Activated CD8-positive, alpha-beta memory T cell treated with anti-CD3 and anti-CD28 coated beads for 1 hour (primary cell): ENCODE results near the gene STK32B.
"Not testable (repeated sequence)": the region's sequence is repeated elsewhere in the genome, so short reads cannot be mapped to it uniquely, and the experiment has no call there.

Experiments used
- DNase-seq, 2 donors: peaks; one replicate each; pipeline ENCODE4 v3.0.0-alpha.2; 2020; ENCODE audit warnings: low read depth in 1 of 2; ENCODE audit errors: extremely low read depth in 1 of 2

STK32B gene

DNA sequence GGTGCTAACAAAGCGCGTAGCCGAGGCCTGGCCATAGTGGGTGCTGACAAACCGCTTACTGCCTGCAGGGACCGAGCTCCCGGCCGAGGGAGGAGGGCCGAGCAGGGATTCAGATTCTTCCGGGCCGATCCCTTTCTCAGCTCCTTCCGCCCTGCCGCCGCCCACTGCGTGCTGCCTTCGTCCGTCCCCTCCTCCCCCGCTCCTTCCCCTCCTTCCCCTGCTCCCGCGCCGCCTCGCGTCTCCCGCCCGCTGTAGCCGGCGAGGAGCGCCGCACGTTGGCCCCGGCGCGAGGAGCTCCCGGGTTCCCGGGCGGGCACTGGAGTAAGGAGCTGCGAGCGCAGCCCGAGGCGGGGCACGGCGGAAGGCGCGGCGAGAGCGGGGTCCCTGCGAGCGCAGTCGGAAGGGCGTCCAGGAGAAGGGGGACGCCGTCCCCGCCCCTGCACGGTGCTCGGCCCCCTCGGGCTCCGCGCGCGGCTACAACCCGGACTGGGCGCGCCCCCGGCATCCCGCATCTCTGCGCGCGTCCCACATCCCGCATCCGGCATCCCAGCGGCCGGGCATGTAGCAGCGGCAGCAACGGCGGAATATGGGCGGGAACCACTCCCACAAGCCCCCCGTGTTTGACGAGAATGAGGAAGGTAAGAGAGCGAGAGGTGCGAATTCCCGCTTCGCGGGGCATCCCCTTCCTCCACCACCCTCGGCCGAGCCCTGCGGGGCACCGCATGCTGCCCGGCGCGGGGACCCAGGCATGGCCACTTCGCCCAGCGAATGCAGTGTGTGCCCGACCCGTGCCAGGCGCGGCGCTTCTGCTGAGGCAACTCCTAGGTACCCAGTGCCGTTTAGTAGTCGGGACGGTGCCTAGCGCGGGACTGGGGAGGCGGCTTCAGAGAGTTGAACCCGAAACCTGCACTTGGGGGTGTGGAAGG, at the start of gene STK32B:
STK32B (plus strand) TSS at position 203 of the 926 bp plus-strand sequence.
- DNase-seq = no peak

DNA sequence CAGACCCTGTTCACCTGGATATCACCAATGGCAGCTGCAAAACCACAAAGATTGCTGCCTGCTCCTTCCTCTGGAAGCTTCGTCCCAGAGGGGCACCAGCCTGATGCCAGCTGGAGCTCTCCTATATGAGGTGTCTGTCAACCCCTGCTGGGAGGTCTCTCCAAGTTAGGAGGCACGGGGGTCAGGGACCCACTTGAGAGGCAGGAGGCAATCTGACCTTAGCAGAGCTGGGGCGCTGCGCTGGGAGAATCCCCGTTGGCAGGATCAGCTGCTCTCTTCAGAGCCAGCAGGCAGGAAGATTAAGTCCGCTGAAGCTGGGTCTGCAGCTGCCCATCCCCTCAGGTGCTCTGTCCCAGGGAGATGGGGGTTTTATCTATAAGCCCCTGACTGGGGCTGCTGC, 49.6 kb upstream of the STK32B start:
- not testable (repeated sequence) for DNase-seq

DNA sequence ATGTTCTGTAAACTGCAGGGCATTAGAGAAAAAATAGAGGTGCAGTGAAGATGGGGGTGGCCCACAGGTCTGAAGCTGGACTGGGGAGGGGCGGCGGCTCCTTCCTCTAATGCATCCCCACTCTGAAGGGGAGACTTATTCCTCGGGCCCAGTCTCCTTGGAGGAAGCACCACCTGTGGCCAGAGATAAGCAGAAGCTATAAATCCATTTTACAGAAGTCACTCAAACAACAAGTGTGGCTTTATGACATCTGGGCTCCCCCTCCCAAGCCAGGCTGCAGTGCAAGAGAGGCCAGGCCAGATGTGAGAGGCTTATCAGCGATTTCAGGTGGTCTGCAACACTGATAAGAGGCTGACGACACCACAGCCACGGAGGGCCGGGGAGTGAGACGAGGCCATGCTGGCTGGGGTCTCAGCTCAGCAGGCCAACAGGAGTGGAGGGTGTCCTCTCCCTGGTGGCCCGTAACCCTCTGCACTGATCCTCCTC, 47.9 kb upstream of the STK32B start:
- no peak for DNase-seq

DNA sequence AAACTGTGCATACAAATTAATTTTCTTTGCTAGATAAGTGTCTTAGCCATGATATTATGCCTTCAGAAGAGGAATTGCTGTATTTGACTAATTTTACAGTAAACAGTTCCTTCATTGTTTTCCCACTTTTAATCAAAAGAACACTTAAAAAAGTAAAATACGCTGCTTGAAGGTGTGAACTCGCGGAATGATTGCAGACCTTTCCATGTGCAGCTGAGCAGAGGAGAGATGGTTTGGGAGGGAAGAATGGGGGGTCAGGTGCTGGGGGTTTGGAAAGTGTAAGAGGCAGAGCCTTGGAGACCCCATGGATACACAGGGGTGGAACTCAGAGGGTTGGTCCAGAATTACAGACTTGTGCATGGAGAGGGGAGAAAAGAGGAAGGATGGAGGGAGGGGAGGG, 47.4 kb upstream of the STK32B start:
- no peak for DNase-seq

DNA sequence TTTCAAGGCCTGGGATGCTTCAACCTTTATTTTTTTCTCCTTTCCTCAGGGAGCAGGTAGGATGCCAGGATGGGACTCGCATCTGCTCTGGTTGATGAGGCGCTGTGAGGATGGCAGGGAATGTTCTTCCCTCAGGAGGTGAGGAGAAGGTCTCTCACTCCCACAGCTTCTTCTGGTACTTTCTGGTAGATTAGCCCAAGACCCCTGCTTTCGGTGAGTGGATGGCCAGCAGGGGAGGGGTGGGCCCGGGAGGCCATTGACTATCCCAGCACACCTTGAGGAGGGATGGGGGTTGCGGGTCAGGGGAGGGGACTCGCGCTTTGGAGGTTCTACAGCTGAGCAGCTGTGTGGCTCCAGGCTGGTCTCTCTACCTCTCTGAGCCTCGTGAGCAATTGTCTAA, 46.8 kb upstream of the STK32B start:
- no peak for DNase-seq

DNA sequence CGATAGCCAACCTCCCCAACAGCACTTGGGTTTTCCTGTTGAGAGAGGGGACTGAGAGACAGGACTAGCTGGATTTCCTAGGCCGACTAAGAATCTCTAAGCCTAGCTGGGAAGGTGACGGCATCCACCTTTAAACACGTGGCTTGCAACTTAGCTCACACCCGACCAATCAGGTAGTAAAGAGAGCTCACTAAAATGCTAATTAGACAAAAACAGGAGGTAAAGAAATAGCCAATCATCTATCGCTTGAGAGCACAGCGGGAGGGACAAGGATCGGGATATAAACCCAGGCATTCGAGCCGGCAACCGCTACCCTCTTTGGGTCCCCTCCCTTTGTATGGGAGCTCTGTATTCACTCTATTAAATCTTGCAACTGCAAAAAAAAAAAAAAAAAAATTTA, 44.3 kb upstream of the STK32B start:
- DNase-seq = not testable (repeated sequence)

DNA sequence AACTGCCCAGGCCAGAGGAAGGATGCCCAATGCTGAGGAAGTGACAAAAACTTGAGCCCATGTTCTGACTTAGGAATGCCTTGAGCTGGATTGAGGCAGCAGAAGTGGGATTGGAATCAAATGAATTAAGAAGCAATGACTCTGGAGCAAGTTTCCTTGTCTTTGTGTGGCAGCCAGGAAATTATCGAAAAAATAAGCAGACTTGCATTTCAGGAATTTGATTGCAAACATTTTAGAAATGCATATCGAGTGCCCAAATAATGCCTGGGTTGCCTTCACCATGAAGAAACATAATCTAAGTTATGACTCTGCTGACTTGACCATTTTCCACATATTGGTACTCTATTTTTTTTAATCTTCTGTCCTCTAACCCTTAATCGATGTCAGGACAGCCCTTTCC, 41.5 kb upstream of the STK32B start:
- DNase-seq = no peak

DNA sequence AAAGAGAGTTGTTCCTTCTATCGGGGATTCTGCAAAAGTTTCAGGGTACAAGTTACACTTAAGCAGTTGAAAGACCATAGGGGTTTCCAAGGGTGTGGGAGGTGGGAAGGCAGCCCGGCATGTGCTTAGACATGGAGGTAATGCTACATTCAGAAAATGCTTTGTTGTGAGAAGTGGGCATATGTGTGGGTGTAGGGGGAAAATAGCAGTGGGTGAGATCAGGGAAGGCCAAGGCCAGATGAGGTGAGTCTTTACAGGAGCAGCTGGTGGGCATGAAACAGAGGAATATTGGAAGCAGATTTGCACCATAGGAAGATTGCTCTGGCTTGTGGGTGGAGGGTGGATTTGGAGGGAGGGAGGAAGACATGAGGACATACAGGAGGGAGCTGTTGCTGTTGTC, 40.3 kb upstream of the STK32B start:
- no peak for DNase-seq

DNA sequence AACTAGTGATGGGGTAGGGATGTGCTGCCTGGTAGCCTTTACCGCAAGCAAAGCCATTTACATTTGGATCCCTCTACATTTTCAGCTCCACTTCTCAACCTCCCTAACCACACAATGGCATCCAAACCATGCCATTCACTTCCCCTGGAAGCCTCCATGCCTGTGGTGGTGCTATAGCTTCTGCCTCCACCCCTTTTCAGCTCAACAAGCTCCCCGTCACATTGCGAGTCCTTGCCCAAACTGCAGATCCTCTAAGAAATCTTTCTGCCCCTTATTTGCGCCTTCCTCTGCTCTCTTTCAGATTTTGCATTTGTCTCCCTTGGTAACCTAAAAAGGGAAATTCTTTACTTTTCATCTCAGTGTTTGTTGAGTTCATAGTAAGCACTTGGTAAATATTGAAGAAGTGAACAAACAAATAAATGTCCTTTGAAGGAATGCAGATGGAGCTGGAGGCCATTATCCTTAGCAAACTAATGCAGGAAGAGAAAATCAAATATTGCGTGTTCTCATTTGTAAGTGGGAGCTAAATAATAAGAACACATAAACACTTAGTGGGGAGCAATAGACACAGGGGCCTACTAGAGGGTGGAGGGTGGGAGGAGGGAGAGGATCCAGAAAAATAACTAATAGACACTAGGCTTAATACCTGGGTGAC, 38.9 kb upstream of the STK32B start:
- DNase-seq = no peak

DNA sequence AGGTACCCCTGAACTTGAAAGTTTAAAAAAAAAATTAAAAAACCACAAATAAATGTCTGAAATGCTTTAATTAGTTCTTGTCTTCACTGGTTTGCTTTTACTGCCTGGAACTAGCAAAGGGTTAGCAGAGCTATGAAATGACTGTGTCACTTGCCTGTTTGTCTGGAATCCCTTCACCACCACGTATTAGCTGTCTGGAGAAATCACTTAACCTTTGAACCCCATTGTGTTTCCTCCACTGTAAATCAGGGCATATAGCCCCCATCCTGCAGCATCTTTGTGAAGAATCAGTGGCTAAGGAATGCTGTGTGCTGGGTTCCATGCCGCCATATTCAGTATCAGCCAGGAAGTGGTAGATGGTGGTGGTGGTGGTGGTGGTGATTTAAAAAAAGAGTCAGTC, 38.3 kb upstream of the STK32B start:
- DNase-seq = no peak

DNA sequence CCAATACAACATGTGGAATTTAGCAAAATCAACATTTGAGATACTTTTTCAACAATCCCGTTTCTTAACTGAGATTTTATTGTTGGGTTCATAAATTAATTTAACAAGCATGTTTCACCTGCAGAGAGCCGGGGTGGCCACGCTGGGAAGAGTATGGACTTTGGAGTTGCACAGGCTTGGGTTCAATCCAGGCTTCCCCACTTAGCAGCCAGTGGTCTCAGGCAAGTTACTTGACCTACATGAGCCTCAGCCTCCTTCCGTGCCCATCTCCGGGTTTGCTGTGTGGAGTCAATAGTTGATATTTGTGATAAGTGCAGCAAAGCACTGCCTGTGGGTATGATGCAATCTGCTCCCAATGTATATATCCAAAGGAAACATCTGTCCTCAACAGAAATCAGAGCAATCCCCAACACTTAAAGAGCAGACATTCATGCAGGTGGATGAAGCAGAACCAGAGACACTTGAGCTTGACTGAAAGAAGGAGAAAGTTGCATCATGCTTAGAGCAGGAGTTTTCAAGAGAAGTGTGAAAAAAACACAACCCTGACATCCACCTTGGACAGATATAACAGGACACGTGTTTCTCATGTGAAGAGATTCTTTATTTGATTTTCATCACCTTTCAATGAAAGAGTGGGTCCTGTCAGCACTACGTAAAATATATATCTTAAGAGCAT, 37.1 kb upstream of the STK32B start:
- no peak for DNase-seq

DNA sequence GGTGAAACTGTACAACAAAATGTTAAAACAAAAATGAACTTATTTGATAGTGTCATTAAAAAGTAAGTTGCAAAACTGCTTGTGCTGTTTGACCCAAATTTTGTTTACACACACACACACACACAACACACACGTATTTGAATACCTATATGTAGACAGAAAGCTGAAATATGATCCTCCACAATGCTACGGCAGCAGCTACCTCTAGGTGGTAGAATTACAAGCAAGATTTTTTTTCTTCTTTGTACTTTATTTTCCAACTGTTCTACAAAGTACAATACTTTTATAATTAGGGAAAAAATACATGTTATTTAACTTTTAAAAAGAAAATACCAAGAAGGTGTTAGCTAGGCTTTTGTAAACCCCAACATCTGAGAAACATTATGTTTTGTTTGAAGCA, 33.2 kb upstream of the STK32B start:
- DNase-seq = no peak

DNA sequence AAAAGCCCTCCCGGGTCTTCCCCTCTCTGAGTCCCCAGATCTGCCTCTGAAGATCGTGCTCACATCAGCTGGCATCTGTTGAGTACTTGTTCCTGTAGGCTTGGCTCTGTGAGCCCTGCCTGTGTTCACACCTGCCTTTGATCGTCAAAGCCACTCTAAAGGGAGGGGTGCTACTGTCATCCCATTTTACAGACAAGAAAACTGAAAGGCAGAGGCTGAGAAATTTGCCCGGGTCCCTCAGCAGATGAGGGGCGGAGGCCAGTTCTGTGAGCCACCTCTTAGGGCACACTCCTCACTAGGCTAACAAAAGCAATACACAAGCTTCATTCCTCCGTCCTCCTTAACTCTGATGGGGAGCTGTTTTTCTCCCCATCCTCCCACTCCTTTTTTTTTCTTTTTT, 32.7 kb upstream of the STK32B start:
- no peak for DNase-seq

DNA sequence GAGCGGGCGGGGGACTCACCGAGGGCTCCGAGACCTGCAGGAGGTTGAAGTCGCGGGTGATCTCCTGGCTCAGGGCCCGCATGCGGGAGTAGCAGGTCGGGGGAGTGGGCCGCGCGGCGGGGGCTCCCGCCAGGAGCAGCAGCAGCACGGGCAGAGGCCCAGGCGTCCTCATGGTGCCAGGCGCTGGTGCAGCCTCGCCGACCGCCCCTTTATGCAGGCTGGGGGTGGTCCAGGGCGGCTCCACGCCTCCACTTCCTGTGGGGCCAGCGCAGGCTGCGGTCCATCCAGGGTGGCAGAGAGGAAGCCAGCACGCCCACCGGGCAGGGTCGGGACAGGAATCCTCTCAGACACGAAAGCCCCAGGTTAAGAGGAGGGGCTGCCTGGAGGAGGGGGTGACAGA, 32.0 kb upstream of the STK32B start, which contains the start of gene CYTL1:
CYTL1 (minus strand) TSS at position 185 of the 400 bp plus-strand sequence; CDS start at position 172, 13 bp downstream.
- no peak for DNase-seq

DNA sequence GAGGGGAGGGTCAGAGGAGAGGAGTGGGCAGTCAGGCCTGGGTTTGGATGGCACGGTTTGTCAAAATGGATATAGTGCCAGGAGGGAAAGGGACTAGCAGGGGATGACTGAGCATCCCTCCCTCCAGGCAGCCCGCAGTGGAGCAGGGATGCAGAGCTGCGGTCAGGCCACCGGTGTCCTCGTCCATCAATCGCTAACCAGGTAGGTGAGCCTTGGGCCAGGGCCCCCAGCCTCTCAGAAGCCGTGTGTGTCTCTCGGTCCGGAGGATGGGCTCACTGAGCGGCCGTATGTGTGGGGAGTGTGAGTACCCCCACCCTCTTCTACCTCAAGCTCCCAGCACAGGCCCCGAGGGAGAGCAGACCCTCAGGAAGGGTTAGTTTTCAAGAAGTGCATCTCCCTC, 31.5 kb upstream of the STK32B start:
- DNase-seq = no peak

DNA sequence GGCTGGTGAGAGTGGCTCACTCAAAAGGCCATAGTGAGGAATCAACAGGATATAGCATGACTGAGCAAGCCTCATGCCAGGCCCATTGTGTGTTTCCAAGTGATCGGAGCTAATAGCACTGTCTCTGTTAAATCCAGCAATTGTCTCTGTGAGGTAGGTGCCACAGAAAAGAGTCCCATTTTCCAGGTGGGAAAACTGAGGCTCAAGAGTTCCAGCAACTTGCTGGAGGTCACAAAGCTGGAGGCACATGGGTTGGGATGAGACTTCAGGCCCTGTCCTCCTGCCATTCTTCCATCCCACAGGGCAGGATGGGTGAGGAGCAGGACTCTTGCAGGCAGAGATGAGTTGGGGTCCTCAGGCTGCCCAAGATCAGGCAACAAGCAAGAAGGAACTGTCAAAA, 30.9 kb upstream of the STK32B start:
- DNase-seq = no peak

DNA sequence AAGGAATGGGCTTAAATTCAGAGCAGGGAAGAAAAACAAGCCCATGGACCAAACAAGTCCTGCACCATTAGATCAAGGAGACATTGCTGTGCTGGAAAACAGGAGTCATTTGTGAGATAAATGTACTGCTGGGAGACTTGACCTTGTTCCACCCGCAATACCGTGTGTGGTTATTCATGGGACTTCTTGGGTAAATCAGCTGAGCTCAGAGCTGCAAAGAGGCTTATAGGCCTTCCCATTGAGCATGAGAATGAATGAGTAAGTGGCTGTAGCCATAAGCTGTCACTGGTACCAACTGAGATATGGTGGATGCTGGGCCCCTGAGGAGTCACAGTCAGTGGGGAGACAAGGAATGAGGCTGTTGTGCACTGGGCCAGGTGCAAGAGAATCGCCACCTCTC, 29.7 kb upstream of the STK32B start:
- no peak for DNase-seq

DNA sequence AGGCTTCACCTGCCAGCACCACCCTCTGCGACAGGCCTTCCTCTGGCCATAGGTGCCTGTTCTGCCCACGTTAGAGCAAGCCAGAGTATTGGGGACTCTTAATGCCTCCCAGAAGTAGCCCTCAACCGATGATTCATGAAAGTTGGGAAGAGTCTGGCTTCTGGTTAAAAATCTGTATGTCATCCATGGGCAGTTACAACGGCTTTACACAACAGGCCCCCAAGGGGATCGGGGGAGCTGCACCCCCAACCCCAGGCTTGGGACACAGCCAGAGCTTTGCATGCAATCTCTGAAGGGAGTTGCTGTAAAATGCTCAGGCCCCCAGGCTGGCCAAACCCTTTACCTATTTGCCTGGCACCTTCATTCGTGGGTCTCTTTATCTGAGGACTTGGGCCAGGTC, 26.6 kb upstream of the STK32B start:
- no peak for DNase-seq

DNA sequence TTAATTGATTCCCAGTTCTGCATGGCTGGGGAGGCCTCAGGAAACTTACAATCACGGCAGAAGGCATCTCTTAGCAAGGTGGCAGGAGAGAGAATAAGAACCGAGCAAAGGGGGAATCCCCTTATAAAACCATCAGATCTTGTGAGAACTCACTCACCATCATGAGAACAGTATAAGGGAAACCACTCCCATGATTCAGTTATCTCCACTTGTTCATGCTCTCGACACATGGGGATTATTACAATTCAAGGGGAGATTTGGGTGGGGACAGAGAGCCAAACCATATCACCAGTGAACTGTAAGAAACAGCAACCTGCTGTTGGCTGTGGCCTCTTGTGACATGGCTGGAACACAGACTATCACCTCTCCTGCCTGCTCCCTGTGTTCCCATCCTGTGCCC, 24.9 kb upstream of the STK32B start:
- no peak for DNase-seq

DNA sequence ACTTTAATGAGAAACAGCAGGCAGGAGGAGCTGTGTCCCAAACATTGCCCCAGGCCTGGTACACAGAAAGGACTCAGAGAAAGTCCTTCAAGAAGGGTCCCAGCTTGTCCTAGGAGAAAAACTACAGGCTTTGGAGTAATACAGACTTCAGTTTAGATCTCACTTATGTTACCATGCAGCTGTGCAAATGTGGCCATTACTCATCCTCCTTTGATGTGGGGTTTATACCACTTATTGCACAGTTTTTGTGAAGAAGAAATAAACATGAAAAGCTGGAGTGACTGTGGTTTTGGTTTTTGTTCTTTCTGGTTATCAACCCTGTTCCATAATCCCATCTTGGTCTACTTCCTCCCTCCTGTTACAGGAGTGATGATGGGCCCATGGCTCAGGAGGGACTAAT, 23.9 kb upstream of the STK32B start:
- no peak for DNase-seq

DNA sequence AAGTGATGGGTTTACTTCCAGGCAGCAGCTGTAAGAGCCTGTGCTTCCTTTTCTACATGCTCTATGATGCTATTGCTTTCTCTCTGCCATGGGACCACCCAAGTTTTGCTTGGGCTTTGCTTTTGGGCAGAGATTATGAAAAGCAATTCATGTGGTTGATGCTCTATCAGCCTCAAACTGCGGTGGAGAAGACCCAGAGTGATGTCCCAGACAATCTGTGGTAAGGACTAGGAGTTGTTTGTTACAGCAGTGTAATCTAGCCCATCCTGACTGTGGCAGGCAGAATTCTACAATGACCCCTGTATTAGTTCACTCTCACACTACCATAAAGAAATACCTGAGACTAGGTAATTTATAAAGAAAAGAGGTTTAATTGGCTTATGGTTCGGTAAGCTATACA, 22.8 kb upstream of the STK32B start:
- no peak for DNase-seq

DNA sequence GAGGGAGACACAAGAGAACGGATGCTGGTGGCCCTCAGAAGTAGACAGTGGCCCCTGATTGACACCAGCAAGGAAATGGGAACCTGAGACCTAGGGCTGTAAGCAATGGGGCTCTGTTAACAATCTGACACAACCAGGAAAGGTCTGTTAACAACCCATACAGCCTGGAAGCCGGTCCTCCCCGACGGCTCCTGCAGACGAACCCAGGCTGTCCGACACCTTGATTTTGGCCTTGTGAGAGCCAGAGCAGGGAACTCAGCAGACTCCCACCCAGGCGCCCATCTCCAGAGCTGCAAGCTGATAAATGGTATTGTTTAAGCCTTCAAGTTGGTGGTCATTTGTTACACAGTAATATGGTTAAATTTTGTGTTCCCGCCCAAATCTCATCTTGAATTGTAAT, 21.8 kb upstream of the STK32B start:
- DNase-seq = no peak
